GM12873 (cell line): Measurements from ENCODE around the gene UBASH3A.

Experiments
- TF ChIP-seq, protein P1 (sequence below): IDR thresholded peaks from 2 replicates; pipeline ENCODE4 v1.5.1; 2012; ENCODE audit warnings: low read depth, mild to moderate bottlenecking, moderate library complexity, low read length, control low read depth; ENCODE audit not compliant: insufficient read depth; ENCODE audit errors: missing control alignments

UBASH3A gene

DNA sequence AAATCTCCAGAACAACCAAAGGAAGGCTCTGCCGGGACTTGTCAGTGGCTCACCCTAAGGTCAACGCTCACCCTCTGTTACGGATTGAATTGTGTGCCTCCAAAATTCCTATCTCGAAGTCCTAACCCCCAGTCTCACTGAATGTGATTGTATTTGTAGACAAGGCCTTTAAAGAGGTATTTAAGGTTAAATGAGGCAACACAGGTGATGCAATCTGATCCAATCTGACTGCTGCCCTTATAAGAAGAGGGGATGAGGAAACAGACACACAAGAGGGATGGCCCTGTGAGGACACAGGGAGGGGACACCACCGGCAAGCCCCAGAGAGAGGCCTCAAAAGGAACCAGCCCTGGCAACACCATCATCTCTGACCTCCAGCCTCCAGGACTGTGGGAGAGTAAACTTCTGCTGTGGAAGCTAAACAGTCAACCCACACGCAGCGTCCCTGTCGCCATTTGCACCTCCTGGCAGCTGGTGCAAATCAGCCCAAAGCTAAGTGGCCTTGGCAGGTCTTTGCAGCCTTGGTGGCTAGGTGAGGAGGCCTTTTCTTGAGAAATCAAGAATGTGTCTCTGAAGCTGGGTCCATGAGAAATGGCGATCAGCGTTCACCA, 24.2 kb downstream of the UBASH3A start:
- TF ChIP-seq, protein P1, sequence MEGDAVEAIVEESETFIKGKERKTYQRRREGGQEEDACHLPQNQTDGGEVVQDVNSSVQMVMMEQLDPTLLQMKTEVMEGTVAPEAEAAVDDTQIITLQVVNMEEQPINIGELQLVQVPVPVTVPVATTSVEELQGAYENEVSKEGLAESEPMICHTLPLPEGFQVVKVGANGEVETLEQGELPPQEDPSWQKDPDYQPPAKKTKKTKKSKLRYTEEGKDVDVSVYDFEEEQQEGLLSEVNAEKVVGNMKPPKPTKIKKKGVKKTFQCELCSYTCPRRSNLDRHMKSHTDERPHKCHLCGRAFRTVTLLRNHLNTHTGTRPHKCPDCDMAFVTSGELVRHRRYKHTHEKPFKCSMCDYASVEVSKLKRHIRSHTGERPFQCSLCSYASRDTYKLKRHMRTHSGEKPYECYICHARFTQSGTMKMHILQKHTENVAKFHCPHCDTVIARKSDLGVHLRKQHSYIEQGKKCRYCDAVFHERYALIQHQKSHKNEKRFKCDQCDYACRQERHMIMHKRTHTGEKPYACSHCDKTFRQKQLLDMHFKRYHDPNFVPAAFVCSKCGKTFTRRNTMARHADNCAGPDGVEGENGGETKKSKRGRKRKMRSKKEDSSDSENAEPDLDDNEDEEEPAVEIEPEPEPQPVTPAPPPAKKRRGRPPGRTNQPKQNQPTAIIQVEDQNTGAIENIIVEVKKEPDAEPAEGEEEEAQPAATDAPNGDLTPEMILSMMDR: no peak

DNA sequence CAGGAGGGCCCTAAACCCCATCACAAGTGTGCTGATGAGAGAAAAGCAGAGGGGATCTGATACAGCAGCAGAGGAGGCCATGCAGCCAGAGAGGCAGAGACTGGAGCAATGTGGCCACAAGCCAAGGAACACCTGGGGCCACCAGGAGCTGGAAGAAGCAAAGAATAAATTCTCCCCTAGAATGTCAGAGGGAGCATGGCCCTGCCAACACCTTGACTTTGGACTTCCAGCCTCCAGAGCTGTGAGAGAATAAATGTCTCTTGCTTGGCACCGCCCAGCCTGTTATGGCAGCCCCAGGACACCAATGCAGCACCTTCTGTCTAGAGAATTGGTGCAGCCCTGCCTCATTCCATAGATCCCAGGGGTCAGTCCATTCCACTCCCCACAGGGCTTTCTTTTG, 25.3 kb downstream of the UBASH3A start:
- TF ChIP-seq, protein P1: no peak

DNA sequence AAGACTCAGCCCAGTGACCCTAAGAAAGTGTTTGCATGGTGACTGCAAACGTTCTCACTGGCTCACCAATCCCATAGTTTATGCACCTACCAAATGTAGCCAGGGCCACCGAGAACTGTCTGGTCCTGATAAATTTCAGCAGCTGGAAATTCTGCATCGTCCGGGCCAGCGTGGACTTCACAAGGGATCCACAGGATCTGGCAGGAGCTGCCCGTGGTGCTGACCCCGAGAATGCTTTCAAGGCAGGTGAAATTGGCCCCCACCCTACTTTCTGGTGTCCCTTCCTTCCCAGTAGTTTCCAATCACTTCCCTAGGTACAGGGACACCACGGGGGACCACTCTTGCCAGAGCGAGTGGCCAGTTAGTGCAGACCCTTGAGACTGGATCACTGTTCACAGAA, 26.2 kb downstream of the UBASH3A start:
- TF ChIP-seq, protein P1: no peak

- TF ChIP-seq, protein P1: no peak
These were observed 26.8 kb downstream of the UBASH3A start for GRCh38 chr21:42430521-42430920.

- TF ChIP-seq, protein P1: no peak
These were observed 27.5 kb downstream of the UBASH3A start for GRCh38 chr21:42431196-42431595.

- TF ChIP-seq, protein P1: no peak
These were observed 29.0 kb downstream of the UBASH3A start for GRCh38 chr21:42432695-42433094.

- TF ChIP-seq, protein P1: no peak
These were observed 30.3 kb downstream of the UBASH3A start for GRCh38 chr21:42433946-42434551.
